ENCODE results near the gene SPRING1.

DNA sequence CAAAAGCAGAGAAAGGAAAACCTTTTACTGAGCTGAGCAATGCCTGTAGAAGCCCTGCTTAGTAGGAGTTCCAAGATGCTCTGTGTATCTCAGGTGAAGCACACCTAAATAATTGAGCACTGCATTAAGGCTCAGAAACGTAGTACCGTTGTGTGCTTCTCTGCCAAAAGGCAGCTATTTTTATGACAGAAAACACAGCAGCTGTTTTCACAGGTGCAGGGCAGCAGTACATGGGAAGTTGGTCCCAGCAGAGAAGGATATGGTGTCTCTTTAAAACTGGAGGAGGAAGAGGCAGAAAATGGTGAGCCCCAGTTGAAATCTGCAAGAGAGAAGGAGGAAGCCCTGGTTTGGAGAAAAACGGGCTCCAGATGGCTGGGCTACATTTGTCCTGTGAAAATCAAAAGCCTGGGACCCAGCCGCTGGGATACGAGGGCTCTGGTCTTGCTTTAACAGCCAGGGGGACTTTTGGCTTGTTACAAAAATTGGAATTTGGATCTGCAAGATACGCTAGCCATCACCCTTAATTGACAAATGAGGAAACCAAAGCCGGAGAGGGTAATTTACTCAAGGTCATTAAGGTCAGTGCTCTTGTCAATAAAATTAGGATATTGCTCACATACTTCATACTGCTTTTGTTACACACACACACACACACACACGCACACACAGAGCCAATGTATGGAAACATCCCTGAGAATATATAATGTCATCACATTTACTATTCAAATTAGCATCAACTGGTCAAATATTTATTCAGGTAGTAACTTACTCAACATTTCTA is 27.3 kb downstream of the SPRING1 start:
- TF ChIP-seq, protein P1, sequence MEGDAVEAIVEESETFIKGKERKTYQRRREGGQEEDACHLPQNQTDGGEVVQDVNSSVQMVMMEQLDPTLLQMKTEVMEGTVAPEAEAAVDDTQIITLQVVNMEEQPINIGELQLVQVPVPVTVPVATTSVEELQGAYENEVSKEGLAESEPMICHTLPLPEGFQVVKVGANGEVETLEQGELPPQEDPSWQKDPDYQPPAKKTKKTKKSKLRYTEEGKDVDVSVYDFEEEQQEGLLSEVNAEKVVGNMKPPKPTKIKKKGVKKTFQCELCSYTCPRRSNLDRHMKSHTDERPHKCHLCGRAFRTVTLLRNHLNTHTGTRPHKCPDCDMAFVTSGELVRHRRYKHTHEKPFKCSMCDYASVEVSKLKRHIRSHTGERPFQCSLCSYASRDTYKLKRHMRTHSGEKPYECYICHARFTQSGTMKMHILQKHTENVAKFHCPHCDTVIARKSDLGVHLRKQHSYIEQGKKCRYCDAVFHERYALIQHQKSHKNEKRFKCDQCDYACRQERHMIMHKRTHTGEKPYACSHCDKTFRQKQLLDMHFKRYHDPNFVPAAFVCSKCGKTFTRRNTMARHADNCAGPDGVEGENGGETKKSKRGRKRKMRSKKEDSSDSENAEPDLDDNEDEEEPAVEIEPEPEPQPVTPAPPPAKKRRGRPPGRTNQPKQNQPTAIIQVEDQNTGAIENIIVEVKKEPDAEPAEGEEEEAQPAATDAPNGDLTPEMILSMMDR (IDR thresholded peaks at IDR 0.05; ENCODE audit: borderline replicate concordance, extremely low read depth, low read length, poor library complexity, severe bottlenecking) = no peak
- TF ChIP-seq EZH2 (IDR thresholded peaks at IDR 0.05; ENCODE audit: borderline replicate concordance, low read depth, low read length, severe bottlenecking) = no peak
